GM19395 (cell line): Measurements from ENCODE around the gene NRCAM.

Experiments
- ATAC-seq: cut with Tn5 transposase; IDR thresholded peaks from one replicate; pipeline ENCODE4 v1.9.1; 2021; ENCODE audit warnings: mild to moderate bottlenecking, moderate library complexity; ENCODE audit not compliant: unreplicated experiment

Gene NRCAM

GRCh38 chr7:108316708-108317107 lies 139.5 kb downstream of the NRCAM start:
- ATAC-seq: no peak

- no peak for ATAC-seq
These were observed 141.7 kb downstream of the NRCAM start for GRCh38 chr7:108314551-108314950.

GRCh38 chr7:108314049-108314448 lies 142.2 kb downstream of the NRCAM start:
- ATAC-seq: no peak

GRCh38 chr7:108313086-108313485 lies 143.2 kb downstream of the NRCAM start:
- ATAC-seq: no peak

- peak; percentile 48 for ATAC-seq
These were observed 144.6 kb downstream of the NRCAM start for GRCh38 chr7:108311446-108312168.

- ATAC-seq: no peak
These were observed 145.9 kb downstream of the NRCAM start for GRCh38 chr7:108310351-108310750.

GRCh38 chr7:108308903-108309302 lies 147.3 kb downstream of the NRCAM start:
- ATAC-seq: no peak

- no peak for ATAC-seq
These were observed 148.0 kb downstream of the NRCAM start for GRCh38 chr7:108308276-108308675.

GRCh38 chr7:108307595-108307994 lies 148.6 kb downstream of the NRCAM start:
- ATAC-seq: no peak

GRCh38 chr7:108307194-108307593 lies 149.0 kb downstream of the NRCAM start:
- ATAC-seq: no peak

GRCh38 chr7:108303332-108303731 lies 152.9 kb downstream of the NRCAM start:
- ATAC-seq: no peak

- no peak for ATAC-seq
These were observed 154.8 kb downstream of the NRCAM start for GRCh38 chr7:108301387-108301786.

- no peak for ATAC-seq
These were observed 156.8 kb downstream of the NRCAM start for GRCh38 chr7:108299251-108299973.

GRCh38 chr7:108296911-108297310 lies 159.3 kb downstream of the NRCAM start:
- ATAC-seq: no peak

- ATAC-seq: peak; percentile 99
These were observed 161.6 kb downstream of the NRCAM start for GRCh38 chr7:108294595-108294994.

GRCh38 chr7:108293149-108293612 lies 163.1 kb downstream of the NRCAM start:
- no peak for ATAC-seq

- ATAC-seq: no peak
These were observed 163.7 kb downstream of the NRCAM start for GRCh38 chr7:108292541-108292940.

- ATAC-seq: no peak
These were observed 164.3 kb downstream of the NRCAM start for GRCh38 chr7:108291791-108292440.

GRCh38 chr7:108291152-108291508 lies 165.1 kb downstream of the NRCAM start:
- ATAC-seq: no peak

- ATAC-seq: no peak
These were observed 165.6 kb downstream of the NRCAM start for GRCh38 chr7:108290459-108291151.

GRCh38 chr7:108289852-108290251 lies 166.4 kb downstream of the NRCAM start:
- ATAC-seq: no peak
